T-cell (primary cell): ENCODE data around the gene B4GALT1. TPM values are rescaled to one million over a fixed set of nuclear protein-coding genes. Genes with fewer than 3 reads are reported as not detected.

Source experiments
- ATAC-seq, 4 experiments: fragments of 200-7000 bp in 3 of 4; fragments of 150-1000 bp in 1 of 4; cut with Tn5 transposase; replicated peaks in 1 of 4; 1 replicate in 3 of 4; 2 replicates in 1 of 4; pipeline ENCODE4 v1.10.0; 2021; ENCODE audit warnings: moderate library complexity in 3 of 4, mild to moderate bottlenecking in 2 of 4, moderate number of reproducible peaks in 1 of 4
- CTCF ChIA-PET, 2 donors: fragments of 300-600 bp; sonication (Branson Sonifier 250); formaldehyde crosslinking; loops; one replicate each; lab custom pipeline; 2022; ENCODE audit warnings: antibody characterized with exemption in 2 of 2; lab: Charles Lee
- POLR2A ChIA-PET, 2 donors: fragments of 300-600 bp; sonication (Branson Sonifier 250); formaldehyde crosslinking; loops; one replicate each; lab custom pipeline; 2022; ENCODE audit warnings: antibody characterized with exemption in 2 of 2; lab: Charles Lee
- DNase-seq, 35 experiments: peaks; one replicate each; pipeline versions ENCODE4 v3.0.0 to v3.0.0-alpha.2; 2013 to 2023
- H3K27ac ChIP-seq: one replicate; pipeline ENCODE4 v1.5.1; 2013; ENCODE audit warnings: low read length
- H3K27me3 ChIP-seq, 2 experiments: replicated peaks in 1 of 2; 1 replicate in 1 of 2; 2 replicates in 1 of 2; pipeline versions ENCODE4 v1.6.1 to v1.7.0; 2013; ENCODE audit warnings: low read length in 1 of 2, mixed read lengths in 1 of 2; ENCODE audit not compliant: control insufficient read depth in 2 of 2, insufficient read depth in 2 of 2; ENCODE audit errors: extremely low read depth in 1 of 2
- H3K36me3 ChIP-seq, 2 donors: 1 replicate in 1 of 2; 2 replicates in 1 of 2; pipeline versions ENCODE4 v1.6.1 to v1.7.0; 2013; ENCODE audit warnings: low read length in 1 of 2; ENCODE audit not compliant: control insufficient read depth in 2 of 2, insufficient read depth in 1 of 2; ENCODE audit errors: extremely low read depth in 1 of 2
- H3K4me1 ChIP-seq, 2 experiments: 1 replicate in 1 of 2; 2 replicates in 1 of 2; pipeline versions ENCODE4 v1.6.1 to v1.7.0; 2013; ENCODE audit warnings: low read length in 2 of 2, mixed read lengths in 1 of 2; ENCODE audit not compliant: insufficient read depth in 2 of 2, control insufficient read depth in 1 of 2; ENCODE audit errors: extremely low read depth in 1 of 2
- H3K4me3 ChIP-seq, 2 donors: 1 replicate in 1 of 2; 2 replicates in 1 of 2; pipeline versions ENCODE4 v1.5.1 to v1.7.0; 2013; ENCODE audit warnings: mild to moderate bottlenecking in 2 of 2, low read length in 1 of 2, moderate library complexity in 1 of 2; ENCODE audit not compliant: control insufficient read depth in 1 of 2; ENCODE audit errors: extremely low read depth in 1 of 2
- H3K9me3 ChIP-seq: 2 replicates; pipeline ENCODE4 v1.7.0; 2013
- H3K27ac Mint-ChIP-seq, 2 donors: one replicate each; pipeline ENCODE4 v1.8.0; 2020 to 2021; ENCODE audit warnings: mild to moderate bottlenecking in 2 of 2, mixed read lengths in 2 of 2
- H3K27me3 Mint-ChIP-seq, 2 donors: one replicate each; pipeline ENCODE4 v1.8.0; 2021 to 2022; ENCODE audit warnings: mixed read lengths in 2 of 2
- H3K36me3 Mint-ChIP-seq: one replicate; pipeline ENCODE4 v1.8.0; 2021; ENCODE audit warnings: mixed read lengths
- H3K4me1 Mint-ChIP-seq, 3 donors: one replicate each; pipeline ENCODE4 v1.8.0; 2020 to 2022; ENCODE audit warnings: mixed read lengths in 3 of 3, mild to moderate bottlenecking in 1 of 3
- H3K4me3 Mint-ChIP-seq, 3 donors: one replicate each; pipeline ENCODE4 v1.8.0; 2020 to 2022; ENCODE audit warnings: mild to moderate bottlenecking in 3 of 3, mixed read lengths in 3 of 3, moderate library complexity in 3 of 3
- H3K9me3 Mint-ChIP-seq, 3 donors: one replicate each; pipeline ENCODE4 v1.8.0; 2020 to 2022; ENCODE audit warnings: mixed read lengths in 3 of 3
- whole genome bisulfite sequencing: methylation state at CpG from one replicate; pipeline ENCODE4 v1.1.5; 2013; ENCODE audit warnings: missing lambda C conversion rate; ENCODE audit not compliant: insufficient coverage; 5-methylcytosine and 5-hydroxymethylcytosine counted together
- total RNA-seq, 35 experiments: library from RNA in 6 of 35; stranded (reverse) in 6 of 35; fragments of 120-200 nt in 1 of 35; gene quantifications; one replicate each; pipeline versions ENCODE4 v1.2.1 to v1.2.4 and lab custom pipeline; 2013 to 2026

B4GALT1 gene
- total RNA-seq, 5 donors from 2014 or later (not counting 1 experiment from before 2014, with no cell fraction given), result 33.2 to 85.3 (median 44.1) TPM

GRCh38 chr9:33190021-33190705 lies 23.0 kb upstream of the B4GALT1 start:
- no peak overlapping the region for H3K4me3 ChIP-seq
- WGBS, result 81% methylated on average over 2 of the region's 4 CpGs
- POLR2A ChIA-PET, result interaction anchor here in 1 of 2 donors (0.6 kb wide), 1 partner anchor 30 kb away, joined by 3 read pairs; no protein-coding TSS in a partner anchor
- no peak overlapping the region for H3K27ac Mint-ChIP-seq
- H3K27me3 Mint-ChIP-seq, result peaks cover 0 to 2% of the 10 kb centered on the region in 2 donors
- no peaks in the 10 kb centered on the region for H3K27me3 ChIP-seq
- DNase-seq (no peak), ATAC-seq (no peak)
- H3K4me1 Mint-ChIP-seq, result no peaks in the 10 kb centered on the region
- H3K36me3 ChIP-seq, result no peaks in the 10 kb centered on the region
- no peak overlapping the region for H3K27ac ChIP-seq
- H3K9me3 ChIP-seq, result no peaks in the 10 kb centered on the region
- H3K4me1 ChIP-seq, result no peaks in the 10 kb centered on the region
- H3K4me3 Mint-ChIP-seq, result no peak overlapping the region
- H3K36me3 Mint-ChIP-seq, result no peaks in the 10 kb centered on the region
- no peaks in the 10 kb centered on the region for H3K9me3 Mint-ChIP-seq
- CTCF ChIA-PET, result interaction anchor here in 1 of 2 donors (1.4 kb wide), 1 partner anchor 11 kb away, joined by 3 read pairs; no protein-coding TSS in a partner anchor

- Mint-ChIP-seq H3K36me3 (no peaks in the 10 kb centered on the region), H3K9me3 (no peaks in the 10 kb centered on the region), H3K27ac (no peak overlapping the region), H3K4me3 (no peak overlapping the region), H3K4me1 (no peaks in the 10 kb centered on the region), H3K27me3 (peaks cover 0 to 2% of the 10 kb centered on the region in 2 donors)
- POLR2A ChIA-PET, result interaction anchor here in 1 of 2 donors (0.6 kb wide), 1 partner anchor 29 kb away, joined by 3 read pairs; no protein-coding TSS in a partner anchor
- H3K4me1 ChIP-seq, result no peaks in the 10 kb centered on the region
- ATAC-seq, result no peak
- H3K9me3 ChIP-seq, result no peaks in the 10 kb centered on the region
- H3K36me3 ChIP-seq, result no peaks in the 10 kb centered on the region
- peaks cover 0 to 2% of the 10 kb centered on the region in 2 experiments for H3K27me3 ChIP-seq
- no peak overlapping the region for H3K4me3 ChIP-seq
- 90% methylated on average over 4 of the region's 6 CpGs for WGBS
- CTCF ChIA-PET, result interaction anchor here in 1 of 2 donors (1.4 kb wide), 1 partner anchor 12 kb away, joined by 3 read pairs; no protein-coding TSS in a partner anchor
- H3K27ac ChIP-seq, result no peak overlapping the region
- no peak for DNase-seq
Measured at GRCh38 chr9:33189331-33189791, 22.2 kb upstream of the B4GALT1 start.

DNA sequence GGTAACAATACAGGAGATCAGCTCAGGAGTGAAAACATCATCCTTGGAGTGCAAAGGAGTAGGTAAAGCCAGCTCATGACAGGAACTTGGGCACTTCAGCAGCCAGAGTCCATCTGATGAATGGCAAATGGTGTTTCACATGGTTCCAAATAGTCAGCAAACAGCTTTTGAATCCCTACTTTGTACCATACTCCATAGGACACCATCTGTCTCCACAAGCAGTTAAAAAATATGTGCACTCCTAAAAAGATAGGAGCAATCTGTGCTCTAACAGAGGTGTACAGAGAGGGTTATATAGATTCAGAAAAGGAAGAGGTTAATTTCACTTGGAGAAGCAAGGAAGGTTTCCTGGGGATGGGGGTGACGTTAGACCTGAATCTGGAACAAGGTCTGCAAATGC lies 21.6 kb upstream of the B4GALT1 start:
- Mint-ChIP-seq H3K4me3 (no peak overlapping the region), H3K9me3 (no peaks in the 10 kb centered on the region), H3K27ac (no peak overlapping the region), H3K4me1 (no peaks in the 10 kb centered on the region), H3K27me3 (peaks cover 0 to 2% of the 10 kb centered on the region in 2 donors), H3K36me3 (no peaks in the 10 kb centered on the region)
- ChIA-PET POLR2A (interaction anchor here in 1 of 2 donors (0.6 kb wide), 1 partner anchor 45 kb away, joined by 8 read pairs; no protein-coding TSS in a partner anchor), CTCF (interaction anchor here in 1 of 2 donors (1.4 kb wide), 1 partner anchor 12 kb away, joined by 3 read pairs; no protein-coding TSS in a partner anchor)
- Histone ChIP-seq H3K9me3 (no peaks in the 10 kb centered on the region), H3K4me1 (no peaks in the 10 kb centered on the region), H3K36me3 (no peaks in the 10 kb centered on the region), H3K4me3 (no peak overlapping the region), H3K27me3 (peaks cover 0 to 2% of the 10 kb centered on the region in 2 experiments), H3K27ac (no peak overlapping the region)
- DNase-seq, result no peak
- no peak for ATAC-seq
- no CpG with 5 or more reads among the region's 1 CpG for WGBS

- no peak for ATAC-seq
- whole genome bisulfite sequencing, result 88% methylated on average over 1 of the region's 7 CpGs
- Histone ChIP-seq H3K27ac (no peak overlapping the region), H3K4me3 (no peak overlapping the region), H3K27me3 (peaks cover 0 to 2% of the 10 kb centered on the region in 2 experiments), H3K4me1 (no peaks in the 10 kb centered on the region), H3K9me3 (no peaks in the 10 kb centered on the region), H3K36me3 (no peaks in the 10 kb centered on the region)
- no peak overlapping the region for H3K27ac Mint-ChIP-seq
- no peaks in the 10 kb centered on the region for H3K4me1 Mint-ChIP-seq
- H3K36me3 Mint-ChIP-seq, result no peaks in the 10 kb centered on the region
- CTCF ChIA-PET, result interaction anchor here in 1 of 2 donors (0.6 kb wide), 1 partner anchor 82 kb away, joined by 5 read pairs; no protein-coding TSS in a partner anchor
- DNase-seq, result no peak
- no peak overlapping the region for H3K4me3 Mint-ChIP-seq
- POLR2A ChIA-PET, result interaction anchor here in 1 of 2 donors (0.6 kb wide), 1 partner anchor 44 kb away, joined by 8 read pairs; no protein-coding TSS in a partner anchor
- H3K27me3 Mint-ChIP-seq, result peaks cover 0 to 2% of the 10 kb centered on the region in 2 donors
- no peaks in the 10 kb centered on the region for H3K9me3 Mint-ChIP-seq
Measured at GRCh38 chr9:33187519-33188218, 20.5 kb upstream of the B4GALT1 start.

DNA sequence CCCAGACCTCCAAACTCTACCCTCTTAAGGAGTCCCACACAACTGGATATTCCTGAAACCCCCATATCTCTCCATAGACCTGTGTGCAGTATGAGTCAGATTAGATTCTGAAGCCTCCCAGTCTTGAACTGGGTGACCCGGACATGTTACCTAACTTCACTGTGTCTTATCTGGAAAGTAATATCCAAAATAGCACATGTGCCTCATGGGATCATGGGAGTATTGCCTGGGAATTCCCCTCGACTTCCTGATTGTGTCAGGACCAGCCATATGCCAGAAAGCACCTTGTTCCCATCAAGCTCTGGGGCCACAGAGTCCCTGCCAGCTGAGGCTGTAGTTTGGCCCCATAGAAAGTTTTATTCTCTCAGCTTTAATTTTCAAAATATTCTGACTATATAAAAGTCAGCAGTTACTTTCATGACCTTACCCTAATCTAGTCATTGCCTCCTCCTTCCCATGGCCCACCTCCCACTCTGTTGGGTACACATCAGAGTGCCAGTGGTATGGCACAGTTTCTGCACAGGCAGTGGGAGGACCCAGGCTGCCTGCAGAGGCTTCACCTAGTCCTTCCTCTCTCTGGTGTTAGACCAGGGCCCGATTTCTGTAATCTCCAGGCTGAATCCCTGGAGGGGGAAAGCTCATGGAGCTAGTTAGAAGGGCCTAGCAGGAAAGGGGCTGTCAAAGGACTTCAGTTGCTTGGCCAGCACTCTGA lies 19.5 kb upstream of the B4GALT1 start:
- no peak for ATAC-seq
- Histone ChIP-seq H3K27ac (no peak overlapping the region), H3K36me3 (no peaks in the 10 kb centered on the region), H3K27me3 (peaks cover 0 to 2% of the 10 kb centered on the region in 2 experiments), H3K4me1 (no peaks in the 10 kb centered on the region), H3K4me3 (no peak overlapping the region), H3K9me3 (no peaks in the 10 kb centered on the region)
- WGBS, result 42% methylated on average over 2 of the region's 3 CpGs
- CTCF ChIA-PET, result no interaction called here
- no peaks in the 10 kb centered on the region for H3K4me1 Mint-ChIP-seq
- H3K9me3 Mint-ChIP-seq, result no peaks in the 10 kb centered on the region
- H3K27ac Mint-ChIP-seq, result no peak overlapping the region
- H3K27me3 Mint-ChIP-seq, result peaks cover 4 to 5% of the 10 kb centered on the region in 2 donors
- POLR2A ChIA-PET, result interaction anchor here in 1 of 2 donors (0.6 kb wide), 1 partner anchor 8 kb away, joined by 3 read pairs; no protein-coding TSS in a partner anchor
- H3K4me3 Mint-ChIP-seq, result no peak overlapping the region
- no peak for DNase-seq
- no peaks in the 10 kb centered on the region for H3K36me3 Mint-ChIP-seq

- Mint-ChIP-seq H3K27ac (no peak overlapping the region), H3K4me3 (no peak overlapping the region), H3K36me3 (no peaks in the 10 kb centered on the region), H3K27me3 (peaks cover 4 to 5% of the 10 kb centered on the region in 2 donors), H3K4me1 (no peaks in the 10 kb centered on the region), H3K9me3 (no peaks in the 10 kb centered on the region)
- DNase-seq (no peak), ATAC-seq (no peak)
- no peak overlapping the region for H3K27ac ChIP-seq
- CTCF ChIA-PET, result no interaction called here
- peaks cover 0 to 2% of the 10 kb centered on the region in 2 experiments for H3K27me3 ChIP-seq
- no peaks in the 10 kb centered on the region for H3K36me3 ChIP-seq
- no peaks in the 10 kb centered on the region for H3K4me1 ChIP-seq
- H3K9me3 ChIP-seq, result no peaks in the 10 kb centered on the region
- 89% methylated on average over 1 of the region's 5 CpGs for WGBS
- H3K4me3 ChIP-seq, result no peak overlapping the region
- POLR2A ChIA-PET, result no interaction called here
Measured at GRCh38 chr9:33185858-33186257, 18.7 kb upstream of the B4GALT1 start.
